Ascending aorta (tissue), 2 donors: ENCODE measurements around the gene KRT78. TPM values are rescaled to one million over a fixed set of nuclear protein-coding genes. Genes with fewer than 3 reads are reported as not detected.

Source experiments
- DNase-seq, 2 donors: peaks; one replicate each; pipeline ENCODE4 v3.0.0-alpha.2; 2019; ENCODE audit warnings: low spot score in 2 of 2
- H3K27ac ChIP-seq, 2 donors: fragments of 200-600 bp; sonication (generic); one replicate each; pipeline ENCODE4 v1.5.1; 2016 to 2017; ENCODE audit warnings: mild to moderate bottlenecking in 1 of 2
- H3K27me3 ChIP-seq: fragments of 200-600 bp; sonication (generic); one replicate; pipeline ENCODE4 v1.5.1; 2017
- H3K36me3 ChIP-seq, 2 donors: fragments of 200-600 bp; sonication (generic); one replicate each; pipeline ENCODE4 v1.5.1; 2016
- H3K4me1 ChIP-seq, 2 donors: fragments of 200-600 bp; sonication (generic); one replicate each; pipeline ENCODE4 v1.5.1; 2016 to 2017; ENCODE audit warnings: mild to moderate bottlenecking in 1 of 2
- H3K4me3 ChIP-seq, 2 donors: fragments of 200-600 bp; sonication (generic); one replicate each; pipeline ENCODE4 v1.5.1; 2016 to 2017; ENCODE audit warnings: mild to moderate bottlenecking in 1 of 2
- H3K9me3 ChIP-seq, 2 donors: fragments of 200-600 bp; sonication (generic); one replicate each; pipeline ENCODE4 v1.5.1; 2016
- intact Hi-C: fragments of 100-400 bp; cut with DNase I; formaldehyde crosslinking; loops from one replicate; pipeline ENCODE4 v1.15.1; 2023
- total RNA-seq: library from RNA; depleted of rRNA; stranded (reverse); fragments of >200 nt; gene quantifications from one replicate; pipeline ENCODE4 v1.1.0, GENCODE V29; 2016
- TF ChIP-seq, protein P1 (sequence below), 3 experiments: fragments of 200-600 bp in 2 of 3; fragments of 450-650 bp in 1 of 3; sonication (generic) in 2 of 3; IDR thresholded peaks; one replicate each; pipeline ENCODE4 v1.5.1; 2016 to 2019; ENCODE audit warnings: antibody characterized with exemption in 3 of 3, mild to moderate bottlenecking in 1 of 3, moderate library complexity in 1 of 3

Gene KRT78
- total RNA-seq, 1 donor from 2014 or later, result not detected

DNA sequence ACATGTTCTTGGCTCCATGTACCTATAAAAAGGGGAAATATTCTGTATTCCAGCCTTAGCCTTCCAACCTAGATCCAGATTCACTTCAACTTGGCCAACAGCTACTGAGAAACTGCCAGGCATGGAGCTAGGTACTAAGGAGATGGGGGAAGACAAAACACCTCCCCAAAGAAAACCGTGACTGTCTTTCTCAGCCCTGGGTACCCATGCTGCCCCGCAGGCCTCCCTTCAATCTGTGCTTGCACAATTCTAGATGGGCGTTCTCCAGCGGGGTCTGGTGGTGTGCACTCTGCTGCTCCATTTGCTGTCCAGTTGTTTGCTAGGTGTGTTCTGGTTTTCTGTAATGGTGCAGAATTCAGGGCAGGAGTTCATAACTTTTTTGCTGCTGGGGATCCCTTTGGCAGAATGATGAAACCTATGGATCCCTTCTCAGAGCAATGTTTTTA is 34.1 kb downstream of the KRT78 start:
- TF ChIP-seq, protein P1, sequence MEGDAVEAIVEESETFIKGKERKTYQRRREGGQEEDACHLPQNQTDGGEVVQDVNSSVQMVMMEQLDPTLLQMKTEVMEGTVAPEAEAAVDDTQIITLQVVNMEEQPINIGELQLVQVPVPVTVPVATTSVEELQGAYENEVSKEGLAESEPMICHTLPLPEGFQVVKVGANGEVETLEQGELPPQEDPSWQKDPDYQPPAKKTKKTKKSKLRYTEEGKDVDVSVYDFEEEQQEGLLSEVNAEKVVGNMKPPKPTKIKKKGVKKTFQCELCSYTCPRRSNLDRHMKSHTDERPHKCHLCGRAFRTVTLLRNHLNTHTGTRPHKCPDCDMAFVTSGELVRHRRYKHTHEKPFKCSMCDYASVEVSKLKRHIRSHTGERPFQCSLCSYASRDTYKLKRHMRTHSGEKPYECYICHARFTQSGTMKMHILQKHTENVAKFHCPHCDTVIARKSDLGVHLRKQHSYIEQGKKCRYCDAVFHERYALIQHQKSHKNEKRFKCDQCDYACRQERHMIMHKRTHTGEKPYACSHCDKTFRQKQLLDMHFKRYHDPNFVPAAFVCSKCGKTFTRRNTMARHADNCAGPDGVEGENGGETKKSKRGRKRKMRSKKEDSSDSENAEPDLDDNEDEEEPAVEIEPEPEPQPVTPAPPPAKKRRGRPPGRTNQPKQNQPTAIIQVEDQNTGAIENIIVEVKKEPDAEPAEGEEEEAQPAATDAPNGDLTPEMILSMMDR (IDR thresholded peaks at IDR 0.05), result no peak
- H3K4me3 ChIP-seq, result no peak overlapping the region
- no peaks in the 10 kb centered on the region for H3K4me1 ChIP-seq
- H3K27ac ChIP-seq, result no peak overlapping the region
- H3K9me3 ChIP-seq, result no peaks in the 10 kb centered on the region
- H3K36me3 ChIP-seq, result no peaks in the 10 kb centered on the region
- no peak for DNase-seq
- intact Hi-C loops, result no loop called here
- no peaks in the 10 kb centered on the region for H3K27me3 ChIP-seq

DNA sequence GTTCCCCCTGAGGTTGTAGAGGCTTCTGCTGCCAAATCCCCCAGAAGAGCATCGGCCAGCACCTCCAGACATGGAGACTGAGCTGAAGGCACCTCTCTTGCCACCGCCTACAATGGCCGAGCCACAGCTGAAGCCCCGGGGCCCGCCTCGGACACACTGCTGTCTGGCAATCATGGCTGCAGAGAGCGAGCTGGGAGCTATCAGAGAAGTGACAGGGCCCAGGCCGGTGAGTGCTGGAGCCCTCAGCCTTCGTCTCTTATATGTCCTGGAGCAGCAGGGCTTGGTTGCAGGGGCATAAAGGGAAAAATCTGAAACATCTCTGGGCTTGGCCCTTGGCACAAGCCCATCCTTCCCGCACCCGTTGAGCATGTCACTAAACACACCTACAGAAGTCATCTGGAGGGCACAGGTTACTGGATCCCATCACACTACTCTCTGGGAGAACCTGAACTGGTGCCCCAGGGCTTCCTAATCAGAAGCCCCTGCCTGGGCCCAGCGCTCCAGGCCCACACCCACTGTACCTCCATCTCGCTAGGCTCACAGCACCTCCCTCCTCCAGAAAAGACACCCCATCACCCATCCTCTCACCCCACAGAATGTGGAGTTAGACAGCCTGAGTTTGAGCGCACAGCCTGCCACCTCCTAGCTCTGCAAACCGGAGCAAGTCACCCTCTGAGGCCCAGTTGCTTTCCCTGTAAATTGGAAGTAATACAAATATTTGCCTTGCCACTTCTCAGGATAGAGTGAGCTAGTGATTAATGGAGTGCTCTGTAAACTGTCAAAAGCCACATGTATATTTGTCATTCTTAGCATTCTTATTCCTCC is 34.7 kb downstream of the KRT78 start, which contains the start of gene KRT4:
TSS of gene KRT4 (minus strand) at position 232 of the 825 bp plus-strand sequence. CDS start at position 174, 58 bp downstream.
- Histone ChIP-seq H3K27ac (no peak within 1 kb of the TSS), H3K9me3 (no peaks in the 10 kb centered on the region), H3K4me3 (no peak within 1 kb of the TSS), H3K4me1 (no peaks in the 10 kb centered on the region), H3K27me3 (no peaks in the 10 kb centered on the region), H3K36me3 (no peaks in the 10 kb centered on the region)
- intact Hi-C loops, result no loop called here
- TF ChIP-seq, protein P1 (IDR thresholded peaks at IDR 0.05), result no peak
- DNase-seq, result no peak

DNA sequence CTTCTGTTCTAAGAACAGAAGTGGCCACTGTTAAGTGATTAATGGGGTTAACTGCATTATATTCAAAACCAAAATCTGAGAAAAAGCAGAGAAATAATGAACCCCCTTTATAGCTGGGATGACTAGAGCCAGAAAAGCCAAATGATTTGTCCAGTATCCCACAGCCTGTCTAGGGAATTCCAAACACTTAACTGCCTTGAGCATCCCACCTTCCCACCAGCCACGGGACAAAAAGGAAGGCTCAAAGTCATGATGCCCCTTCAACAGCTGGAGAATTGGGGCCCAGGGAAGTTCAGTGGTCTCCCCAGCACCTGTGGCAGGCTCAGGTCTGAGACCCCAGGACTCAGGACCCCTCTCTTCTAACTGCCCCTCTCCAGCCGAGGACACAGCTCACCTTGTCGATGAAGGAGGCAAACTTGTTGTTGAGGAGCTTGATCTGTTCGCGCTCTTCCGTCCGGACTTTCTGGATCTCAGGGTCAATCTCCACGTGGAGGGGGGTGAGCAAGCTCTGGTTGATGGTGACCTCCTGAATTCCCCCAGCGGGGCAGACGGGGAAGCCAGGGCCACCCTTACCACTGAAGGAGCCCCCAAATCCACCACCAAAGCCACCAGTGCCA is 35.5 kb downstream of the KRT78 start:
- Histone ChIP-seq H3K27me3 (no peaks in the 10 kb centered on the region), H3K27ac (no peak overlapping the region), H3K36me3 (no peaks in the 10 kb centered on the region), H3K4me1 (no peaks in the 10 kb centered on the region), H3K9me3 (no peaks in the 10 kb centered on the region), H3K4me3 (no peak overlapping the region)
- TF ChIP-seq, protein P1 (IDR thresholded peaks at IDR 0.05), result no peak
- no peak for DNase-seq
- intact Hi-C loops, result no loop called here

DNA sequence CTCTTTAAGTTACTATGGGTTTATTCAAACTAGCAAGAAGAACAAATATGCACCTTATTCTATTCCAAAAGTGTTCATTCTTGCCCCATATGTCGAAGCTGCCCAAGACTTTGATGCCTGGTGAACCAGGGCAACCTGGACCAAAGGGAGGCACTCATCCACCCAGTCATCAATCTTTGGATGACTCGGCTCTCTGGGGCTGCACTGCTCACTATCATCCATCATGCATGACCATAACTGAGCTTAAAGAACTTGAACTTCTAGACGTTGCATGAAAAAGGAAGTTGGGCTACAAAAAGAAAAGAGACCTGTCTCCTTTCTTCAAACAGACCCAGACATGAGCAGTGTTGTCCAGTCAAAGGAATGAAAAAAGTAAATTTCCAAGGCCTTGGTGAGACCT is 36.0 kb downstream of the KRT78 start:
- no peaks in the 10 kb centered on the region for H3K27me3 ChIP-seq
- H3K9me3 ChIP-seq, result no peaks in the 10 kb centered on the region
- no peaks in the 10 kb centered on the region for H3K36me3 ChIP-seq
- H3K4me1 ChIP-seq, result no peaks in the 10 kb centered on the region
- DNase-seq, result no peak
- intact Hi-C loops, result no loop called here
- TF ChIP-seq, protein P1 (IDR thresholded peaks at IDR 0.05), result no peak
- H3K27ac ChIP-seq, result no peak overlapping the region
- no peak overlapping the region for H3K4me3 ChIP-seq

DNA sequence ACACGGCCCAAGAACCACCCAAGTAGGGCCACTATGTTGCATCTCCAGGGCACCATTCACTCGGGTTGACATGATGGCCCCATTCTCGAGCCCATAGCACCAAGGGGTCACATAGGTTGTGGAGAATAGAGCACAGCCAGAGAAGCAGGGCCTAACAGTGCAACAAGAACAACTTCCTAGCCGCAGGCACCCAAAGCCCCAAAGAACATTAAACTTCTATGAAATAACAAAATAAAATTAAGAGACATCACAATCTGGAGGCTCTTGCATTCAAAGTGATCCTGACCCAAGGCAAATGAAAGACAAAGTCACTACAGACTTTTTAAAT is 36.8 kb downstream of the KRT78 start:
- H3K4me3 ChIP-seq, result no peak overlapping the region
- DNase-seq, result no peak
- no peaks in the 10 kb centered on the region for H3K4me1 ChIP-seq
- no peaks in the 10 kb centered on the region for H3K36me3 ChIP-seq
- H3K9me3 ChIP-seq, result no peaks in the 10 kb centered on the region
- H3K27me3 ChIP-seq, result no peaks in the 10 kb centered on the region
- no peak overlapping the region for H3K27ac ChIP-seq
- intact Hi-C loops, result no loop called here
- TF ChIP-seq, protein P1 (IDR thresholded peaks at IDR 0.05), result no peak
